GM12864 (cell line): ENCODE data around the gene RPL28.
"Not testable (repeated sequence)": the region's sequence is repeated elsewhere in the genome, so short reads cannot be mapped to it uniquely, and the experiment has no call there.

Experiments used
- DNase-seq: peaks from one replicate; pipeline ENCODE4 v3.0.0-alpha.2; 2011; ENCODE audit warnings: low read depth
- H3K4me3 ChIP-seq: 2 replicates; pipeline ENCODE4 v1.5.1; 2011; ENCODE audit warnings: mild to moderate bottlenecking, low read depth, low read length, control low read depth
- CTCF ChIP-seq: IDR thresholded peaks from 2 replicates; pipeline ENCODE4 v1.5.1; 2011; ENCODE audit warnings: low read depth, mild to moderate bottlenecking, moderate library complexity, low read length, control low read depth, inconsistent platforms; ENCODE audit errors: missing control alignments

RPL28 gene

GRCh38 chr19:55390461-55390880 is 4.7 kb downstream of the RPL28 start:
- no peak for DNase-seq
- TF ChIP-seq CTCF = no peak
- no peak overlapping the region for H3K4me3 ChIP-seq

DNA sequence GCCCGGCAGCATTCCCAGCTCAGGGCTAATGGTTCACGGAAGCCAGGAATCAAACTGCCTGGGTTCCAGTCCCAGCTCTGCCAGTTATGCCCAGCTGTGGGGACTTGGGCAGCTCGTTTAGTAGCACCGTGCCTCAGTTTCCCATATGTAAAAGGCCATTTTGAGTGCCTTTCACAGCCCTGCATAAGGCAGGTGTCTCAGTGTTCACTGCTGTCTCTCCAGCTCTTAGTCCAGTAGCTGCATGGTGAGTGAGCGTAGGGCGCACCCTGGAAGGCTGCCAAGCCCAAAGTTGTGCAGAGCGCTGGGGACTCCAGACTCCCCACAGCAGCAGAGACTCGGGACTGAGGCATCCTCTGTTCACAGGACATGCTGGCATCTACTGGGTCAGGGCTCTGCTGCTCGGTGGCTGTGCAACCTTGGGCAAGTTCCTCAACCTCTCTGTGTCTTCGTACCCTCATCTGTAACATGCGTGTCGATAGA is 5.5 kb downstream of the RPL28 start:
- no peak for DNase-seq
- no peak for TF ChIP-seq CTCF
- H3K4me3 ChIP-seq = no peak overlapping the region

GRCh38 chr19:55391702-55392615 is 6.2 kb downstream of the RPL28 start:
- TF ChIP-seq CTCF = no peak
- no peak overlapping the region for H3K4me3 ChIP-seq
- no peak for DNase-seq

GRCh38 chr19:55392820-55393761 is 7.4 kb downstream of the RPL28 start:
- no peak for DNase-seq
- no peak for TF ChIP-seq CTCF
- H3K4me3 ChIP-seq = no peak overlapping the region

- TF ChIP-seq CTCF = no peak
- H3K4me3 ChIP-seq = peak overlapping the region; percentile 3; the same call in 1 of the 2 replicates
- no peak for DNase-seq
Observed at GRCh38 chr19:55398200-55398925, 12.6 kb downstream of the RPL28 start.

GRCh38 chr19:55400281-55401087 is 14.8 kb downstream of the RPL28 start:
- DNase-seq = no peak
- no peak overlapping the region for H3K4me3 ChIP-seq
- TF ChIP-seq CTCF = no peak

- not testable (repeated sequence) for H3K4me3 ChIP-seq, DNase-seq
Observed at GRCh38 chr19:55401390-55401789, 15.7 kb downstream of the RPL28 start.
